ENCODE results near the gene DNAJA3.

Gene DNAJA3

GRCh38 chr16:4468972-4469371 is 43.3 kb downstream of the DNAJA3 start:
- H3K36me3 ChIP-seq, result no peaks in the 10 kb centered on the region
- no peaks in the 10 kb centered on the region for H3K27me3 ChIP-seq
- no peaks in the 10 kb centered on the region for H3K9me3 ChIP-seq
- TF ChIP-seq CTCF (IDR thresholded peaks at IDR 0.05; ENCODE audit: low read depth, low read length), result no peak
- no peaks in the 10 kb centered on the region for H3K4me1 ChIP-seq
- no peak for DNase-seq
- H3K4me3 ChIP-seq (ENCODE audit: low read depth, low read length), result no peak overlapping the region

- Histone ChIP-seq H3K9me3 (no peaks in the 10 kb centered on the region), H3K4me3 (ENCODE audit: low read depth, low read length) (no peak overlapping the region), H3K4me1 (no peaks in the 10 kb centered on the region), H3K27me3 (no peaks in the 10 kb centered on the region), H3K36me3 (no peaks in the 10 kb centered on the region)
- no peak for TF ChIP-seq CTCF (IDR thresholded peaks at IDR 0.05; ENCODE audit: low read depth, low read length)
- no peak for DNase-seq
Observed at GRCh38 chr16:4471869-4472268, 46.2 kb downstream of the DNAJA3 start.

- Histone ChIP-seq H3K4me3 (ENCODE audit: low read depth, low read length) (no peak overlapping the region), H3K27me3 (no peaks in the 10 kb centered on the region), H3K9me3 (no peaks in the 10 kb centered on the region), H3K36me3 (no peaks in the 10 kb centered on the region), H3K4me1 (no peaks in the 10 kb centered on the region)
- no peak for DNase-seq
- no peak for TF ChIP-seq CTCF (IDR thresholded peaks at IDR 0.05; ENCODE audit: low read depth, low read length)
Observed at GRCh38 chr16:4472880-4473279, 47.2 kb downstream of the DNAJA3 start.

- Histone ChIP-seq H3K4me1 (no peaks in the 10 kb centered on the region), H3K4me3 (ENCODE audit: low read depth, low read length) (peak within 1 kb of the TSS; percentile 55), H3K36me3 (no peaks in the 10 kb centered on the region), H3K9me3 (no peaks in the 10 kb centered on the region), H3K27me3 (no peaks in the 10 kb centered on the region)
- TF ChIP-seq CTCF (IDR thresholded peaks at IDR 0.05; ENCODE audit: low read depth, low read length), result no peak
- DNase-seq, result peak; percentile 88
Observed at GRCh38 chr16:4474192-4474961, 48.7 kb downstream of the DNAJA3 start, which contains the start of gene NMRAL1. Gene NMRAL1, minus strand, starts transcription at chr16:4474625. Its CDS starts 493 bp downstream, at chr16:4474132.

GRCh38 chr16:4475880-4476788 is 50.5 kb downstream of the DNAJA3 start, which contains the start of gene HMOX2:
Gene HMOX2, plus strand, starts transcription at chr16:4476398. Its CDS starts 29,127 bp downstream, at chr16:4505525.
- peak within 1 kb of the TSS; percentile 96 for H3K4me3 ChIP-seq (ENCODE audit: low read depth, low read length)
- no peaks in the 10 kb centered on the region for H3K4me1 ChIP-seq
- peak; percentile 96 for DNase-seq
- H3K27me3 ChIP-seq, result no peaks in the 10 kb centered on the region
- no peaks in the 10 kb centered on the region for H3K36me3 ChIP-seq
- TF ChIP-seq CTCF (IDR thresholded peaks at IDR 0.05; ENCODE audit: low read depth, low read length), result peak; percentile 43
- no peaks in the 10 kb centered on the region for H3K9me3 ChIP-seq

Measured in BE2C (cell line).